ENCODE data around the gene SAE1.
A peak's percentile ranks its signal among the peaks of the same experiment; 100 is the strongest.
"Not testable (repeated sequence)": the region's sequence is repeated elsewhere in the genome, so short reads cannot be mapped to it uniquely, and the experiment has no call there.

The SAE1 gene

DNA sequence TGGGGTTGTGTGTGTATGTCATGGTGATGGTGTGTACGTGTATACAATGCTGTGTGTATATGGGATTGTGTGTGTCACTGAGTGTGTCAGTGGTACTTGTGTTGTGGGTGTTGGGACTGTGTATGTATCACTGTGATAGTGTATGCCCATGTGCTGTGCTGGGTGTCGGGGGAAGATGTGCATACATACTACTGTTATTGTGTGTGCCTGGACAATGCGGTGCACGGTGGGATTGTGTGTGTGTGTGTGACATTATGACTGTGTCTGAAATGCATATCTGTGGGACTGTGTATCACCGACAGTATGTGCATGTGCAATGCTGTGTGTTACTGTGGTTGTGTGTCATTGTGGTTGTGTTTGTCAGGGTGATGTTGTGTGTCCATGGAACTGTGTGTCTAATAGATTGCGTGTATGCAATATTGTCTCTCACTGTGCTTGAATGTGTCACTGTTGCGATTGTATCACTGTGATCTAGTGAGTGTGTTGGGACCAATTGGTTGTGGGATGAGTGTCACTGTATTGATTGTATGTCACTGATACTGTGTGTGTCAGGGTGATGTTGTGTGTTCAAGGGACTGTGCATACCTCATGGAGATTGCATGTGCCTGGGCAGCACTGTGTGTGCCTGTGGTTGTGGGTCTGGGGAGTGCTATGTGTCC is 111.4 kb downstream of the SAE1 start:
- no peak for DNase-seq

- no peak for DNase-seq
Observed at GRCh38 chr19:47243364-47243775, 112.7 kb downstream of the SAE1 start.

DNA sequence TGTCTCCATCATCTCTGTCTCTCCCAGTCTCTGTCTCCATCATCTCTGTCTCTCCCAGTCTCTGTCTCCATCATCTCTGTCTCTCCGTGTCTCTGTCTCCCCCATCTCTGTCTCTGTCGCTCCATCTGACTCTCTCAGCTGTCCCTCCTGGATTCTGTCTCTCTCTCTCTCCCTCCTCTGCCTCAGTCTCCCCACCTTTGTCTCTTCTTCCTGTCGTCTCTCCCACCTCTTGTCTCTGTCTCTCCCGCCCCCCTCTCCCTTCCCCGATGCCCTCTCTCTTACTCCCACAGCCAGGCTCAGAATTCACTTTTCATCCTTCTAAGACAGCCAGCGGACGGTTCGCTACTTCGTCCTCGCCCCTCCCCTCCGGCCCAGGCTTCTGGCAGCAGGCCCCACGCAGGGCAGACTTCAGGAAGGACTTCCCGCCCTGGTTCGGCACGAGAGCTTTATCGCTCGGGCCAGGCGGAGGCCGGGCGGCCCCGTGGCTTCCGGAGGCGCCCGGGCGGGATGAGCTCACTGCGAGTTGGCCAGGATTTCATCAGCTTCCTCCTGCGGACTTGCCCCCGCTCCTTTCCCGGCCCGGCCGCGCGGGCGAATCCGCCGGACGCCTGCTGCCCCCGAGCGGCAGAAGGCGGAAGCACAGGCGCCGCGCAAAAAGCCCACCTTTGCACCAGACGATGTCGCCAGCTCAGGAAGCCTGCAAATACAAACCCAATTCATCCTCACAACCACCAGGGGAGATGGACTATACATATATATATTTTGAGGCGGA is 113.3 kb downstream of the SAE1 start:
- peak; percentile 19 to 58 for DNase-seq

DNA sequence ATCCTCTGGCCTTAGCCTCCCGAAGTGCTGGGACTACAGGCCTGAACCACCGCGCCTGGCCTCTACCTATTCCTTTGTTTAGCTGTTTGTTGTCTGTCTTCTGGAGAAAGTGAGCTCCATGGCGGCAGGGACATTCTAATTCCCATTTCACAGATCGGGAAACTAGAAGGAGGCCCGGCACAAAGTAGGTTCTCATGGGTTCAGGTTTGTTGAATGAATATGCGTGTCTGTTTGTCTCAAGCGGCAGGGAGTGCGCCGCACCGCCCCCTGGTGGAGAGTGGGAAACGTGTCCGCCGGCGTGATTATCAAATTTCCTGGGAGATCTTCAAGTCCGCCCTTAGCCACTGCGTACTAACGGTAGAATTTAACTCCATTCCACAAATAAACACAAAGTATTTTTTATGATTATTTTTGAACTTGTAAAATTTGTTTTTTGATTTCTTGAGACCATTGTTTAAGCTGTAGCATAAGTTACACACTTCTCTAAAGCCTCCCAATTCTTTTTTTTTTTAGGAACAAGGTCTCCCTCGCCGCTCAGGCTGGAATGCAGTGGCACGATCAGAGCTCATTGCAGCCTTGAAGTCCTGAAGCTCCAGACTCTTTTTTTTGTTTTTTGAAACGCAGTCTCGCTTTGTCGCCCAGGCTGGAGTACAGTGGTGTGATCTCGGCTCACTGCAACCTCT is 116.8 kb downstream of the SAE1 start:
- DNase-seq: peak in 1 of 2 experiments; percentile 34

DNA sequence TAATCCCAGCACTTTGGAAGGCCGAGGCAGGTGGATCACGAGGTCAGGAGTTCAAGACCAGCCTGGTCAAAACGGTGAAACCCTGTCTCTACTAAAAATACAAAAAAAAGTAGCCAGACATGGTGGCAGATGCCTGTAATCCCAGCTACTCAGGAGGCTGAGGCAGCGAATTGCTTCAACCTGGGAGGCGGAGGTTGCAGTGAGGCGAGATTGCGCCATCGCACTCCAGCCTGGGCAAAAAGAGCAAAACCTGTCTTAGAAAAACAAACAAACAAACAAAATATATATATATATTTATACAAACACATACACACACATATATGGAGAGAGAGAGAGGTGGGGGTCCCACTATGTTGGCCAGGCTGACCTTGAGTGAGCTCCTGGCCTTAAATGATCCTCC is 122.4 kb downstream of the SAE1 start:
- not testable (repeated sequence) for DNase-seq

DNA sequence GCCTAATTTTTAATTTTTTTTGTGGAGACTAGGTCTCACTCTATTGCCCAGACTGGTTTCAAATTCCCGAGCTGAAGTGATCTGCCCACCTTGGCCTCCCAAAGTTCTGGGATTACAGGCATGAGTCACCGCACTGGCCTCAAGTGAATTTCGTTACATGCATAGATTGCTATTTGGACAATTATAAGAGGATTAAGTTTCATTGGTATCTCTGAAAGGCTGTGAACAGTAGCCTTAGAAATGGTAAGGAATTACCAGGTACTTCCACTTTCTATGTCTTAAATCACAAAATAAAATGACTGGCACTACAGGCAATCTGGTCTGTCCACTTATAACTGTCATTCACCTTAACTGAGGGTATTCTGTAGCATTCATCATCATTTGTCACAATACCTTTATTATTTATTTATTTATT is 122.8 kb downstream of the SAE1 start:
- DNase-seq: no peak

GRCh38 chr19:47253970-47254369 is 123.3 kb downstream of the SAE1 start:
- DNase-seq: no peak

- DNase-seq: peak; percentile 97 to 99
Observed at GRCh38 chr19:47255879-47256692, 125.5 kb downstream of the SAE1 start, which contains the start of gene CCDC9. Gene CCDC9, plus strand, starts transcription at chr19:47256525. Its CDS starts 1,876 bp downstream, at chr19:47258401.

GRCh38 chr19:47256693-47257410 is 126.2 kb downstream of the SAE1 start:
- peak; percentile 99 to 100 for DNase-seq

- DNase-seq: no peak
Observed at GRCh38 chr19:47257411-47258169, 127.0 kb downstream of the SAE1 start.

GRCh38 chr19:47258434-47258833 is 127.8 kb downstream of the SAE1 start:
- no peak for DNase-seq

- no peak for DNase-seq
Observed at GRCh38 chr19:47258895-47259555, 128.4 kb downstream of the SAE1 start.

All from NCI-H187 (cell line).